ENCODE results near the gene PCDH19. TPM values are rescaled to one million over a fixed set of nuclear protein-coding genes. Genes with fewer than 3 reads are reported as not detected.

The PCDH19 gene
- total and polyA plus RNA-seq, 2 experiments from 2014 or later, result 0.16 to 0.54 TPM

- Histone ChIP-seq H4K20me1 (ENCODE audit: insufficient read depth) (no peaks in the 10 kb centered on the region), H3K79me2 (ENCODE audit: insufficient read depth) (no peaks in the 10 kb centered on the region), H3K4me3 (no peak overlapping the region), H3K4me1 (ENCODE audit: insufficient read depth) (no peaks in the 10 kb centered on the region), H3K27me3 (replicated peaks; ENCODE audit: insufficient read depth) (no peaks in the 10 kb centered on the region), H3K27ac (no peak overlapping the region), H3F3A (ENCODE audit: insufficient read depth) (no peaks in the 10 kb centered on the region), H3K9me3 (ENCODE audit: low read depth) (no peaks in the 10 kb centered on the region), H3K9me2 (ENCODE audit: insufficient read depth) (no peaks in the 10 kb centered on the region), H3K4me2 (ENCODE audit: unreplicated experiment) (no peak overlapping the region), H3K36me3 (ENCODE audit: low read depth) (no peaks in the 10 kb centered on the region), H3K9ac (no peak overlapping the region), H2AFZ (no peak overlapping the region)
- DNase-seq, result no peak
- TF ChIP-seq EZH2phosphoT487 (IDR thresholded peaks at IDR 0.05; ENCODE audit: insufficient read depth, low read depth), result no peak
- TF ChIP-seq EZH2 (IDR thresholded peaks at IDR 0.05; ENCODE audit: insufficient read depth, poor library complexity, severe bottlenecking), result no peak
- in situ Hi-C loops (cut with MboI), result no loop called here
- WGBS, 2 experiments (ENCODE audit: low coverage in 1 of 2, low lambda C conversion rate in 2 of 2, missing lambda C conversion rate in 2 of 2), result 65 to 68% methylated on average over 2 of the region's 2 CpGs
Observed at GRCh38 chrX:100299559-100299958, 110.5 kb downstream of the PCDH19 start.

- no peaks in the 10 kb centered on the region for H3F3A ChIP-seq (ENCODE audit: insufficient read depth)
- no peak for TF ChIP-seq EZH2 (IDR thresholded peaks at IDR 0.05; ENCODE audit: insufficient read depth, poor library complexity, severe bottlenecking)
- no peak for TF ChIP-seq EZH2phosphoT487 (IDR thresholded peaks at IDR 0.05; ENCODE audit: insufficient read depth, low read depth)
- H3K27ac ChIP-seq, result no peak overlapping the region
- no peak overlapping the region for H3K4me3 ChIP-seq
- H3K27me3 ChIP-seq (replicated peaks; ENCODE audit: insufficient read depth), result no peaks in the 10 kb centered on the region
- no peaks in the 10 kb centered on the region for H3K9me3 ChIP-seq (ENCODE audit: low read depth)
- 88 to 92% methylated on average over 1 of the region's 1 CpG for WGBS, 2 experiments (ENCODE audit: low coverage in 1 of 2, low lambda C conversion rate in 2 of 2, missing lambda C conversion rate in 2 of 2)
- no peak overlapping the region for H2AFZ ChIP-seq
- H3K4me2 ChIP-seq (ENCODE audit: unreplicated experiment), result no peak overlapping the region
- in situ Hi-C loops (cut with MboI), result no loop called here
- no peaks in the 10 kb centered on the region for H3K4me1 ChIP-seq (ENCODE audit: insufficient read depth)
- H3K9me2 ChIP-seq (ENCODE audit: insufficient read depth), result no peaks in the 10 kb centered on the region
- no peaks in the 10 kb centered on the region for H3K79me2 ChIP-seq (ENCODE audit: insufficient read depth)
- H3K9ac ChIP-seq, result no peak overlapping the region
- no peak for DNase-seq
- no peaks in the 10 kb centered on the region for H4K20me1 ChIP-seq (ENCODE audit: insufficient read depth)
- H3K36me3 ChIP-seq (ENCODE audit: low read depth), result no peaks in the 10 kb centered on the region
Observed at GRCh38 chrX:100297728-100298127, 112.3 kb downstream of the PCDH19 start.

- H2AFZ ChIP-seq, result no peak overlapping the region
- H3K79me2 ChIP-seq (ENCODE audit: insufficient read depth), result no peaks in the 10 kb centered on the region
- H3K27ac ChIP-seq, result no peak overlapping the region
- no peaks in the 10 kb centered on the region for H3K27me3 ChIP-seq (replicated peaks; ENCODE audit: insufficient read depth)
- no peak overlapping the region for H3K4me3 ChIP-seq
- H3F3A ChIP-seq (ENCODE audit: insufficient read depth), result no peaks in the 10 kb centered on the region
- DNase-seq, result no peak
- H4K20me1 ChIP-seq (ENCODE audit: insufficient read depth), result no peaks in the 10 kb centered on the region
- no peaks in the 10 kb centered on the region for H3K9me2 ChIP-seq (ENCODE audit: insufficient read depth)
- no peaks in the 10 kb centered on the region for H3K9me3 ChIP-seq (ENCODE audit: low read depth)
- no peak for TF ChIP-seq EZH2 (IDR thresholded peaks at IDR 0.05; ENCODE audit: insufficient read depth, poor library complexity, severe bottlenecking)
- no peak for TF ChIP-seq EZH2phosphoT487 (IDR thresholded peaks at IDR 0.05; ENCODE audit: insufficient read depth, low read depth)
- no peaks in the 10 kb centered on the region for H3K4me1 ChIP-seq (ENCODE audit: insufficient read depth)
- no peaks in the 10 kb centered on the region for H3K36me3 ChIP-seq (ENCODE audit: low read depth)
- H3K9ac ChIP-seq, result no peak overlapping the region
- in situ Hi-C loops (cut with MboI), result no loop called here
- H3K4me2 ChIP-seq (ENCODE audit: unreplicated experiment), result no peak overlapping the region
- WGBS, 2 experiments (ENCODE audit: low coverage in 1 of 2, low lambda C conversion rate in 2 of 2, missing lambda C conversion rate in 2 of 2), result 66 to 73% methylated on average over 15 to 21 of the region's 21 CpGs
Observed at GRCh38 chrX:100296183-100296753, 113.8 kb downstream of the PCDH19 start.

GRCh38 chrX:100294965-100295364 lies 115.1 kb downstream of the PCDH19 start:
- Histone ChIP-seq H3K9me3 (ENCODE audit: low read depth) (no peaks in the 10 kb centered on the region), H3K4me1 (ENCODE audit: insufficient read depth) (no peaks in the 10 kb centered on the region), H3K9me2 (ENCODE audit: insufficient read depth) (no peaks in the 10 kb centered on the region), H3K4me3 (no peak overlapping the region), H2AFZ (no peak overlapping the region), H3F3A (ENCODE audit: insufficient read depth) (no peaks in the 10 kb centered on the region), H3K27me3 (replicated peaks; ENCODE audit: insufficient read depth) (no peaks in the 10 kb centered on the region), H3K27ac (no peak overlapping the region), H3K9ac (no peak overlapping the region), H3K4me2 (ENCODE audit: unreplicated experiment) (no peak overlapping the region), H4K20me1 (ENCODE audit: insufficient read depth) (no peaks in the 10 kb centered on the region), H3K79me2 (ENCODE audit: insufficient read depth) (no peaks in the 10 kb centered on the region), H3K36me3 (ENCODE audit: low read depth) (no peaks in the 10 kb centered on the region)
- in situ Hi-C loops (cut with MboI), result no loop called here
- TF ChIP-seq EZH2phosphoT487 (IDR thresholded peaks at IDR 0.05; ENCODE audit: insufficient read depth, low read depth), result no peak
- no peak for TF ChIP-seq EZH2 (IDR thresholded peaks at IDR 0.05; ENCODE audit: insufficient read depth, poor library complexity, severe bottlenecking)
- DNase-seq, result no peak
- WGBS, 2 experiments (ENCODE audit: low coverage in 1 of 2, low lambda C conversion rate in 2 of 2, missing lambda C conversion rate in 2 of 2), result 32% methylated on average over 4 of the region's 4 CpGs

- Histone ChIP-seq H3K79me2 (ENCODE audit: insufficient read depth) (no peaks in the 10 kb centered on the region), H3K4me1 (ENCODE audit: insufficient read depth) (no peaks in the 10 kb centered on the region), H3K4me3 (no peak overlapping the region), H3F3A (ENCODE audit: insufficient read depth) (no peaks in the 10 kb centered on the region), H3K9me3 (ENCODE audit: low read depth) (no peaks in the 10 kb centered on the region), H3K27ac (no peak overlapping the region), H3K27me3 (replicated peaks; ENCODE audit: insufficient read depth) (no peaks in the 10 kb centered on the region), H2AFZ (no peak overlapping the region), H4K20me1 (ENCODE audit: insufficient read depth) (no peaks in the 10 kb centered on the region), H3K9ac (no peak overlapping the region), H3K36me3 (ENCODE audit: low read depth) (no peaks in the 10 kb centered on the region), H3K4me2 (ENCODE audit: unreplicated experiment) (no peak overlapping the region), H3K9me2 (ENCODE audit: insufficient read depth) (no peaks in the 10 kb centered on the region)
- DNase-seq, result no peak
- in situ Hi-C loops (cut with MboI), result no loop called here
- no peak for TF ChIP-seq EZH2 (IDR thresholded peaks at IDR 0.05; ENCODE audit: insufficient read depth, poor library complexity, severe bottlenecking)
- no peak for TF ChIP-seq EZH2phosphoT487 (IDR thresholded peaks at IDR 0.05; ENCODE audit: insufficient read depth, low read depth)
Observed at GRCh38 chrX:100289066-100289558, 121.0 kb downstream of the PCDH19 start.
